ENCODE measurements around the gene BTBD7.
"Not testable (repeated sequence)": the region's sequence is repeated elsewhere in the genome, so short reads cannot be mapped to it uniquely, and the experiment has no call there.

The BTBD7 gene

DNA sequence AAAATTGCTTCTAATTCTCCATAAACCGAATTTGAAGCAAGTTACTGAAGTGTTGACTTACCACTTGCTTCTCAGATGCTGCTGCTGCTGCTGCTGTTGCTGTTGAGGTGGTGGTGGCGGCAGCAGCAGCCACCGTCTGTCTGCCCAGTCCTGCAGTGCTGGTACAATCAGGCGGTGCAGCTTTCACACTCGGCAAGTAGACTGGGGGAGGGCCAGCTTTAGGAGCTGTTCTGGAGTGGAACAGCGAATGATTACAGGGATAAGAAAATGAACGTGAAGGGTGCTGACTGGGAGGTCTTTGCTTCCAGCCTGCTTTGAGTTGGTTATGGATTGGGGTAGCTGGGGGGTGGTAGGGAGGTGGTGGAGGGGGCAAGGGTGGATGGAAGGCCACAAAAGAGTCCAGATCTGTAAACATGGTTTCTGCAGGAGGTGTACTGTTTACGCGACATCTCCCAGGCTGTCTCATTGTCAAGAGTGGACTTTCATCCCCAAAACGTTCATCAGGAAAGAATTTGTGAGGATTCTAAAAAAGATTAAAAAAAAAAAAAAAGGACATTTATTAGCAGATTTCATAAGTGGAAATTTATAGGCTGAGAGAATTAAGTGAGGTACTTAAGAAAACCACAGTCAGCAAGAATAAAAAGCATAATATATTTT is 86.9 kb downstream of the BTBD7 start:
- no peak for DNase-seq

DNA sequence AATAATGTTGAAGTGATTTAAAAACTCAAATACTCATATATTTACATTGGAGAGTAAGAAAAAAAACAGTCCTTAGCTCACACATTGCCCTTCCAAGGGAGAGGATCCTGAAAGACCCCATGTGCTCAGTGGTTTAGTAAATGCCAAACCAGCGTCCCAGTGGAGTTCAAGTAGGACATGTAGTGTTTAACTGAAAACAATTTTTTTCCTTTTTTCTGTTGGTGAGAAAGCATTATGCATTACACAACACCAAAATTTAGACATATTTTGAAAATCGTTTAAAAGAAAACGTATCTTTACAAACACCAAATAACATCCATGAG is 92.2 kb downstream of the BTBD7 start:
- DNase-seq: no peak

GRCh38 chr14:93239869-93240677 is 92.8 kb downstream of the BTBD7 start:
- DNase-seq: no peak

DNA sequence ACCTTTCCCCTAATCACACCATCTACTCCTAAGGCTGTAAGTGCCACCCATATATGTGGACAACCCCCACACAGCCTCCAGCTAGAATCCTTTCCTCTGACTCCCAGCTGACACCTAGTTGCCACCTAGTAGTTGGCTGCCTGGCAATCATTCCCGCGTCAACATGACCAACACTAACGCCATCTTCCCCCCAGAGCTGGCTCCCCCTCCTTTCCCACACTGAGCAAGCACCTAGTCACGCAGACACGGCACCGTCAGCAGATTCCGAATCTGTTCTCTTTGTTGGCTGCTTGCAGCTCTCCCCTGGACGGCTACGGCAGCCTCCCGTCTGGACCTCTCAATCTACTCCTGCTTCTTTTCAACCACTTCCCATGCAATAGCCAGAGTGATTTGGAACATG is 98.0 kb downstream of the BTBD7 start:
- no peak for DNase-seq

DNA sequence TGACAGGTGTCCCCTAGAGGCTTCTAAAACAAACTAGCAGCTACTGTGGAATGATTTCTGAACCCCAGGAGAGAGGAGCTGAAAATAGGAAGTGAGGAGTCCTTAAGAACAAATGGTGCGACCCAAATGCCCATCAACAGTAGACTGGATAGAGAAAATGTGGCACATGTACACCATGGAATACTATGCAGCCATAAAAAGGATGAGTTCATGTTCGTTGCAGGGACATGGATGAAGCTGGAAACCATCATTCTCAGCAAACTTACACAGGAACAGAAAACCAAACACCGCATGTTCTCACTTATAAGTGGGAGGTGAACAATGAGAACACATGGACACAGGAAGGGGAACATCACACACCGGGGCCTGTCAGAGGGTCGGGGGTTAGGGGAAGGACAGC is 99.8 kb downstream of the BTBD7 start:
- not testable (repeated sequence) for DNase-seq

DNA sequence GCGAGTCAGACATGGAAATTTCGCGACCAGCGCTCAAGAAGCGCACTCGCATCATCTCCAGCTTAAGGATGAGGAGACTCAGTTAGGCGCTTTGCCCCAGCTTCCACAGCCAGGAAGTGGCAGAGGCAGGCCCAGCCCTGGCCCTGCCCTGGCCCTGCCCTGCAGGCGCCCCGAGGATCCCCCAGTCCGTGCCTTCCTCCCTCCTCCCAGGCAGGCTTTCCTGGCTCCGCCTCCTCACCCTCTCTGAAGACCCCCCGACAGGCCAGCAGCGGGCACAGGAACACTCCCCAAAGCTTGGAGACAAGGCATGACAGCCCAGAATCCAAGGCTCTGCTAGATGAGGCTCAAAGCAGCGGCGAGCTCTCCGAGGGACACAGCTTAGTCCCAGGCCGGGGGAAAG is 100.7 kb downstream of the BTBD7 start:
- no peak for DNase-seq

DNA sequence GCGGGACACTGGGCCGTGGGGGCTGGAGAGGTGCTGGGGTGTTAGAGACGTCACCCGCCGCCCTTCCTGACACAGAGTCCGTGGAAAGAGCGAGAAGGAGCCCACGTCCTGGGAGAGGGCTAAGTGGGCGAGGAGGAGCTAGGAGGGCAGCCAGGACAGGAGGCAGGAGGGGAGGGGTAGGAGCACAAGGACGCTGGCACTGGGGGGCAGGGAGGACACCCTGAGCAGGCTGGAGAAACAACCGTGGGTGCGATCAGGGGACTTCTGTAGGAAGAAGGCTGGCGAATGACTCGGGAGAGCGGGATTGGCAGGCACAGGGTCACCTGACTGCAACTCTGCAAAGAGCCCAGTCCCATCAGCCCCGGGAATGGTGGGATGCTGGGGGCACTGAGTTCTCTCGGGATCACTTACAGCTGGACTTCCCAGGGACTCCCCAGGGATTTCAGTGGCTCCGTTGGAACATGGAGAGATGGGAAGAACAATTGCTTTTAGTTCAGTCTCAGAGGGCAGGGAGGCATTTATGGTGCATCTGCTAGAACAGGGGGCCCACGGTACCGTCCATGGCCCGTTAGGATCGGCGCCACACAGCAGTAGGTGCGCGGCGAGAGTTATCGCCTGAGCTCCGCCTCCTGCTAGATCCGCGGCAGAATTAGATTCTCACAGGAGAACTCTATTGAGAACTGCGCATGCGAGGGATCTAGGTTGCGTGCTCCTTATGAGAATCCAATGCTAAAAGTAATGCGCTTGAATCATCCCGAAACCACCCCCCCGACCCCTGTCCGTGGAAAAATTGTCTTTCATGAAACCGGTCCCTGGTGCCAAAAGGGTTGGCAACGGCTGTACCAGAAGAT is 101.5 kb downstream of the BTBD7 start:
- no peak for DNase-seq

GRCh38 chr14:93230539-93230938 is 102.3 kb downstream of the BTBD7 start:
- DNase-seq: no peak

DNA sequence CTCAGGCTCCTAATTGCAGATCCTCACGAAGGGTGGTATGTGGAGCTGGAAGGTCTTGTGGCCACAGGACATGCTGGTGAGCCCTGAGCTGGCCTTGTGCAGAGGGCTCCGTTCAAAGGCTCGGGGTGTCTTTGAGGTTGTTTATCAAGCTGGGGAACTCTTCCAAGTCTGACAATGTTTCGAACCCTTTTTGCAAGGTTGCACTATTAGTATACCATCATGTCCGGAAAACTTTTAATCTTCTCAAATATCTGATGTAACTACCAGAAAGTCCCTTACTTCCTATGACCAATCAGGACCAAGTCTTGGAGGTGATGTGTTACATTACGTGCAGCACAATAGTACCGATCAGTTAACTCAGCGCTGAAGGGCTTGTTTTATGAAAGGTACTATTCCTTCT is 104.3 kb downstream of the BTBD7 start:
- DNase-seq: no peak

DNA sequence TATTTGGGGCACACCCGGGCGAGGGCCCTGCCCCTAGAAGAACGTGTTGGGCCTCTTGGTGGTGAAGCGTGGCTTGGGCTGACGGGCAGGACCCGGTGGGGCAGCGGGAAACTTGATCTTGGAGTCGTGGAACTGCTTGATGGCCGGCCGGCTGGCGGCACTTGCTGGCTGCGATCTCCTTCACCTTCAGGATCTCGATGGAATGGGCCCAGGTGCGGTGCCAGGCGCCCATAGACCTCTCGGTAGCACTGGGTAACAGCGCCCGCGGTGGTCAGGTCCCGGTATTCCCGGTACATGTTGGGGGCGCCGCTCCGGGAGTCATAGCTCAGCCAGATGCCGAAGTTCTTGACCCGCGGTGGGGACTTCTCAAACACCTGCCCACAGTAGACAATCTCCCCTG is 109.3 kb downstream of the BTBD7 start:
- no peak for DNase-seq

DNA sequence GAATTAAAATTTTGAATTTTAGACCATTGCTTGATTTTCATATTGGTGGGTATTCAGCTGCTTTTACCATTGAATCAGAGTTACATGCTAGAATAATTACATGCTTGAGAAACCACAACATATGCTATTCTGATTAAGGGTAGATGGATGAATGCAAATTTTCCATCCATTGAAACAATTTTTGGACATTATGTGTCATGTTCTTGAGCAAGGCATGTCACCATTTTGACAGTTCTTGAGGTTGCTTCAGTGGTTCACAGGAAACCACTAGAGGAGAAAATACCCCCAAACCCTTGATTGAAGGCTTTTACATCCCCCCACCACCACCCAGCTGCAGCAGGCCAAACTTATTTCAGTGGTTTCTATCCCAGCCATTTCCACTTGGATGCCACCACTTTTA is 112.3 kb downstream of the BTBD7 start:
- DNase-seq: peak; percentile 24

DNA sequence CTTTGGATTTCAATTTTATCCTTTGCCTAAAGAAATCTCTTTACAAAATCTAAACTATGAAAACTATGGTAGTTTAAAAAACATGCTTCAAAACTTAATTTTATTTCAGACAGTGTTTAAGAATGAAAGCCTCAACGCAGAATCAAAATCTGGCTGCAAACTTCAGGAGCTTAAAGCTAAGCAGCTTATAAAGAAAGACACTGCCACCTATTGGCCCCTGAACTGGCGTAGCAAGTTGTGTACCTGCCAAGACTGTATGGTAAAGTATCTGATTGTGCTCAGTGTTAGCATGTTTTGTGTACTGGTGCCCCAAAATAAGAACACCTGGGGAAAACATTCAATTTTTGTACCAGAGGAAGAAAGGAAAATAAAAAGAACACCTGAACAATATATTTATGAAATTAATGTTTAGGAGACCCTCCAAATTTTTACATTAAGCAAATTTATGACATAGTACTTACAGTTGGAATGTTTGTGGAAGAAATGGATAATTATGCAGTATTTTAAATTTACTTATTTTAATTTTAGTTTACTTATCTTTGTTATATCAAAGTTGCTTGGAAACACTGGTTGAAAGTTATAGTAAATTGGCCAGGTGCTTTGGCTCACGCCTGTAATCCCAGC is 113.6 kb downstream of the BTBD7 start:
- no peak for DNase-seq

DNA sequence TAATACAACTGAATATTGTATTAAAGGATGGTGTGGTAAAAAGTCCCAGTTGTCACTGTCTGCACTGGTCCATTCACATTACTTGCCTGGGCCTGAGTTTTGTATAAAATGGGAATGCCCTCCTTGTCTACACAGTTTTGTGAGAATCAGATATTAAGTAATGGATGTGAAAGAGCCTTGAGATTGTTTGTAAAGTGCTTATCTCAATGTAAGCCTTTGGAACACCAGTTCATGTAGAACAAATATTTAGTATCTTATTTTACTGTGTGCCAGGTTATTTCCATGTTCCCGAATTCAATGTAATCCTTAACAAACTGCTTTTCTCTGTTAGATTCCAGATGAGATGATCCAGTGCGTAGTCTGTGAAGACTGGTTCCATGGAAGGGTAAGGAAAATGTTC is 118.2 kb downstream of the BTBD7 start:
- DNase-seq: no peak

DNA sequence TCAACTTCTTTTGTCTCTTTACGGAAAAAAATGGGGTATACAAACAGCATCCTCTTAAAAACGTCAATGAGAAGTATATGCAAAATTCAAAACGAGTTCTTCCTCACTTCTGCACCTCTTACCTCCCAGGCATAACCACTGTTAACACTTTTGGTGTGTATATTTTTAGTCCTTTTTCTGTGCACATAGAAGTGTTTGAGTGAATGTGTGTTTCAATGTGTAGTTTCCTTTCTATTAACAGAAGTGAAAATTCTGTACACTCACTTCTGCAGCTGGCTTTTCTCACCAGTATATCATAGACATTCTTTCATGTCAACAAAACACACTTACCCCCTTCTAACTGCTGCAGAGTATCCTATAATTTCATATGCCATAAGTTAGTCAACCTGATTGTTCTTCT is 120.4 kb downstream of the BTBD7 start:
- no peak for DNase-seq

DNA sequence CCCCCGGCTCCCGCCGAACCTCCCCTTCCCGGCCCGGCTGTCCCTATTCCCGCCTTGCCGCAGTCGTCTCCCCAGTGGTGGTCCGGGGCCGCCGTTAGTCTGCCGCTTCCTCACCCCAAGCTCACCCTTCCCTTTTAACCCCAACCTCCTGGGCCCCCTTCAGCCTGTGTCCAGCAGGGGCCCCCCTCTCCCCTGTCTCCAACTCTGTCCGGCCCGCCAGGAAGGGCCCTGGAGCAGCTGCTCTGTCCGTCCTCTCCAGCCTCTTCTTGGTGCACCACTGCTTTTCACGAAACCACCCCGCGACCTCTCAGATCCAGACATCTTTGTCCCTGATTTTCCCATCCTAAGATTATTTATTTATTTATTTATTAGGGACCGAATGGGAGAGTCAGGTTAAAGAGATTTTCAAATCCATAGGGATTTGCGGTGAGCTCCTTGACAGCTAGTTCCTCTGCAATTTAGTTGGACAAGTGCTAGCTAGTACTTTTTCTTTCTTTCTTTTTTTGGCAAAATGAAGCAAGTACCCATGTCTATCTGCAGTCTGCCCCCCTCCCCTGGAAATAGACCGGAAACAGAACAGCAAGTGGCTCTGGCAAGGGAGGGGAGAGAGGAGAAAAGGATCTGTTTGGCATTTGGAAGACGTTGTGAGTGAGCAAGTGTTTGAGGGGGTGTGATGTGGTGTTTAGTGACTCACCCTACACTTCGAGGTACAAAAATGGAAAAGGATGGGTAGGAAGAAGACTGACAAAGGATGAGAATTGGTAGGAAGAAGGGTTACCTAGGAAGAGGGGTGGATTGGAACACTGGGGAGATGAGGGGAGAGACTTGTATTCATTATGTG is 125.1 kb downstream of the BTBD7 start:
- DNase-seq: peak; percentile 54

DNA sequence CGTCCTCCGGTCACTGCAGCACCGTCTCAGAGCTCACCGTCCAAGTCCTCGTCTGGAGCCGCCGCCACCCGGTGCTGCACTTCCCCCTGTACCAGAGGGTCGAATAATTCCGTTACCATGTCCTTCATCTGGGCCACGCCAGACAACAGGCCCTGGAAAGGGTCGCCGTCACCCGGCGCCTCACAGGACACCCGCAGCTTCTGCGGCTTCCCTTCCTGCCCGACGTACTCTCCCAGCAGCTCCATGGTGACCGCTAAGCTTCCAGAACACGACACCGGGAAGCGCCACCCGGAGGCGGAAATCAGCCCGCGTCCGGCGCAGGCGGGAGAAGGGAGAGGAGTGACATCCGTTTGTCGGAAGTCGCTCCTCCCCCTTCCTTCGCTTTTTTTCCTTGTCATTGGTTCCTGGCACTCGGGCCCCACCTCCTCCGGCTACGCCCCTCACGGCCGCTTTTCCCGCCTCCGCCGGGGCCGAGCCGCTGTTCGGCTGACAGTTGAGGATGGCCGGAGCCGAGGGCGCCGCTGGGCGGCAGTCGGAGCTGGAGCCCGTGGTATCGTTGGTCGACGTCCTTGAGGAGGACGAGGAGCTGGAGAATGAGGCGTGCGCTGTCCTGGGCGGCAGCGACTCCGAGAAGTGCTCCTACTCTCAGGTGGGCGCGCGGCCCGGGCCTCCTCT is 125.9 kb downstream of the BTBD7 start, which contains the start of the genes GON7 and UBR7:
Gene GON7 (minus strand): TSS at position 273 of the 675 bp plus-strand sequence. CDS start 28 bp downstream, at position 245.
Gene UBR7 (plus strand): TSS at position 464 of the 675 bp plus-strand sequence. CDS start 36 bp downstream, at position 500.
- DNase-seq: peak; percentile 89

- DNase-seq: no peak
Measured at GRCh38 chr14:93201155-93201704, 131.6 kb downstream of the BTBD7 start.

- DNase-seq: no peak
Measured at GRCh38 chr14:93200553-93200952, 132.3 kb downstream of the BTBD7 start.

DNA sequence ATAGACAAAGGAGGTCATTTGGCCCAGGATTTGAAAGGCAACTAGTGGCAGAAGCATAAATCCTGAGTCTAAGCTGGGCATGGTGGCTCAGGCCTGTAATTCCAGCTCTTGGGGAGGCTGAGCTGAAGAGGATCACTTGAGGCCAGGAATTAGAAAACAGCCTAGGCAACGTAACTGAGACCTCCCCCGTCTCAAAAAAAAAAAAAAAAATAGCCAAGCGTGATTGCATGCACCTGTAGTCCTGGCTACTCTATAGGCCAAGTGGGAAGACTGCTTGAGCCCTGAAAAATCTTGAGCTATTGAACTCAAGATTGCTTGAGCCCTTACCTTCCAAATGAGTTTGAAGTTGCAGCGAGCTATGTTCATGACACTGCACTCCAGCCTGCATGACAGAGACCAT is 133.8 kb downstream of the BTBD7 start:
- DNase-seq: no peak

GRCh38 chr14:93195316-93195999 is 137.4 kb downstream of the BTBD7 start:
- no peak for DNase-seq

All from NK-92 treated with Interleukin-12 subunit alpha and Interleukin-12 subunit beta, amount 100 ng/mL, for 24 hours (cell line).